Lower lobe of right lung (tissue), 2 donors: Measurements from ENCODE around the gene TPMT. TPM values are rescaled to one million over a fixed set of nuclear protein-coding genes. Genes with fewer than 3 reads are reported as not detected.

Experiments
- ATAC-seq, 2 donors: fragments of 200-7000 bp; cut with Tn5 transposase; one replicate each; pipeline ENCODE4 v1.9.1; 2020 to 2022; ENCODE audit warnings: mild to moderate bottlenecking in 2 of 2, moderate library complexity in 2 of 2
- DNase-seq: peaks from one replicate; pipeline ENCODE4 v3.0.0-alpha.2; 2020
- H3K27ac ChIP-seq: fragments of 200-600 bp; one replicate; pipeline ENCODE4 v1.8.0; 2022
- H3K27me3 ChIP-seq: fragments of 200-600 bp; one replicate; pipeline ENCODE4 v1.8.0; 2022; ENCODE audit warnings: low read depth
- H3K36me3 ChIP-seq: fragments of 200-600 bp; one replicate; pipeline ENCODE4 v1.8.0; 2022; ENCODE audit warnings: mild to moderate bottlenecking
- H3K4me1 ChIP-seq: fragments of 200-600 bp; one replicate; pipeline ENCODE4 v1.8.0; 2022
- H3K4me3 ChIP-seq: fragments of 200-600 bp; one replicate; pipeline ENCODE4 v1.8.0; 2022; ENCODE audit warnings: mild to moderate bottlenecking
- H3K9me3 ChIP-seq: fragments of 200-600 bp; one replicate; pipeline ENCODE4 v1.8.0; 2022
- intact Hi-C: fragments of 100-400 bp; cut with DNase I; formaldehyde crosslinking; loops from one replicate; pipeline ENCODE4 v1.11.0; 2022
- total RNA-seq: library from RNA; stranded (reverse); fragmentation: NEBNext Ultra II Directional; extraction: Animal tissue kit (Norgen Biotek cat#: 25700); gene quantifications from one replicate; pipeline ENCODE4 v1.2.1, GENCODE V29; 2021
- TF ChIP-seq, protein P1 (sequence below): fragments of 200-600 bp; IDR thresholded peaks from one replicate; pipeline ENCODE4 v1.8.0; 2022; ENCODE audit warnings: antibody characterized with exemption, mild to moderate bottlenecking
- donor health status: DM: no; HTN: yes; CAD: no; lungs with severe emphysema.

Gene TPMT
- total RNA-seq, 1 donor from 2014 or later = 14.0 TPM

- Histone ChIP-seq H3K27me3 (no peaks in the 10 kb centered on the region), H3K36me3 (peaks cover 15% of the 10 kb centered on the region), H3K4me3 (no peak overlapping the region), H3K9me3 (no peaks in the 10 kb centered on the region), H3K4me1 (peaks cover 15% of the 10 kb centered on the region), H3K27ac (peak overlapping the region; percentile 43)
- TF ChIP-seq, protein P1, sequence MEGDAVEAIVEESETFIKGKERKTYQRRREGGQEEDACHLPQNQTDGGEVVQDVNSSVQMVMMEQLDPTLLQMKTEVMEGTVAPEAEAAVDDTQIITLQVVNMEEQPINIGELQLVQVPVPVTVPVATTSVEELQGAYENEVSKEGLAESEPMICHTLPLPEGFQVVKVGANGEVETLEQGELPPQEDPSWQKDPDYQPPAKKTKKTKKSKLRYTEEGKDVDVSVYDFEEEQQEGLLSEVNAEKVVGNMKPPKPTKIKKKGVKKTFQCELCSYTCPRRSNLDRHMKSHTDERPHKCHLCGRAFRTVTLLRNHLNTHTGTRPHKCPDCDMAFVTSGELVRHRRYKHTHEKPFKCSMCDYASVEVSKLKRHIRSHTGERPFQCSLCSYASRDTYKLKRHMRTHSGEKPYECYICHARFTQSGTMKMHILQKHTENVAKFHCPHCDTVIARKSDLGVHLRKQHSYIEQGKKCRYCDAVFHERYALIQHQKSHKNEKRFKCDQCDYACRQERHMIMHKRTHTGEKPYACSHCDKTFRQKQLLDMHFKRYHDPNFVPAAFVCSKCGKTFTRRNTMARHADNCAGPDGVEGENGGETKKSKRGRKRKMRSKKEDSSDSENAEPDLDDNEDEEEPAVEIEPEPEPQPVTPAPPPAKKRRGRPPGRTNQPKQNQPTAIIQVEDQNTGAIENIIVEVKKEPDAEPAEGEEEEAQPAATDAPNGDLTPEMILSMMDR = no peak
- ATAC-seq (peak in 1 of 2 donors; percentile 19), DNase-seq (no peak)
- intact Hi-C loops = no loop called here
Observed at GRCh38 chr6:18186540-18187250, 31.8 kb upstream of the TPMT start.

GRCh38 chr6:18186033-18186432, 31.2 kb upstream of the TPMT start:
- Histone ChIP-seq H3K9me3 (no peaks in the 10 kb centered on the region), H3K4me1 (peaks cover 15% of the 10 kb centered on the region), H3K4me3 (no peak overlapping the region), H3K27me3 (no peaks in the 10 kb centered on the region), H3K27ac (peak overlapping the region; percentile 43), H3K36me3 (peaks cover 8% of the 10 kb centered on the region)
- intact Hi-C loops = no loop called here
- TF ChIP-seq, protein P1 = no peak
- ATAC-seq = peak; percentile 90 to 92
- peak; percentile 54 for DNase-seq

- Histone ChIP-seq H3K4me3 (no peak overlapping the region), H3K36me3 (peaks cover 6% of the 10 kb centered on the region), H3K27ac (no peak overlapping the region), H3K9me3 (no peaks in the 10 kb centered on the region), H3K4me1 (peaks cover 15% of the 10 kb centered on the region), H3K27me3 (no peaks in the 10 kb centered on the region)
- TF ChIP-seq, protein P1 = no peak
- DNase-seq (no peak), ATAC-seq (peak; percentile 40 to 42)
- intact Hi-C loops = no loop called here
Observed at GRCh38 chr6:18185624-18186023, 30.7 kb upstream of the TPMT start.

DNA sequence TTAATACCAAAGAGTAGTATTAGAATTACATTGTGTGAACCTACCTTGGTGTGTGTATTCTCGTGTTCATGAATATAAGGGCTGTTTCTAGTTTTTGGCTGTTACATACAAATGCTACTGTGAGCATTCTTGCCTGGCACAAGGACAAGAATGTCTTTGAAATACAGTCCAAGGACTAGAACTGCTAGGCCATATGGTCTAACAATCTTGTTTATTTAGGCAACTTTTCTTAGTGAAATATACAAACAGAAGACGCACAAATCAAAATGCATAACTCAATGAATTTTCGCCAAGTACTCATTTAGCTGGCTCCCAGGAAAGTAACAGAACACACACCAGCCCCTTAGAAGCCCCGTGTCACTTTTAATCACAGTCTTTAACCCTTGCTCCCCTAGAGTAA, 28.9 kb upstream of the TPMT start:
- no peak overlapping the region for H3K4me3 ChIP-seq
- H3K27ac ChIP-seq = no peak overlapping the region
- TF ChIP-seq, protein P1 = no peak
- H3K36me3 ChIP-seq = peaks cover 12% of the 10 kb centered on the region
- intact Hi-C loops = no loop called here
- H3K9me3 ChIP-seq = no peaks in the 10 kb centered on the region
- no peak for DNase-seq
- H3K27me3 ChIP-seq = no peaks in the 10 kb centered on the region
- H3K4me1 ChIP-seq = peaks cover 15% of the 10 kb centered on the region
- no peak for ATAC-seq

- Histone ChIP-seq H3K36me3 (peaks cover 6% of the 10 kb centered on the region), H3K9me3 (no peaks in the 10 kb centered on the region), H3K27me3 (no peaks in the 10 kb centered on the region), H3K4me3 (no peak overlapping the region), H3K27ac (no peak overlapping the region), H3K4me1 (peaks cover 15% of the 10 kb centered on the region)
- ATAC-seq = no peak
- TF ChIP-seq, protein P1 = no peak
- no peak for DNase-seq
- intact Hi-C loops = no loop called here
Observed at GRCh38 chr6:18182568-18182967, 27.7 kb upstream of the TPMT start.
